HG02623 (cell line): ENCODE results near the gene ADAMTSL3.
A peak's percentile ranks its signal among the peaks of the same experiment; 100 is the strongest.

Source experiments
- ATAC-seq: cut with Tn5 transposase; IDR thresholded peaks from one replicate; pipeline ENCODE4 v1.9.1; 2021; ENCODE audit warnings: moderate library complexity; ENCODE audit not compliant: unreplicated experiment

ADAMTSL3 gene

DNA sequence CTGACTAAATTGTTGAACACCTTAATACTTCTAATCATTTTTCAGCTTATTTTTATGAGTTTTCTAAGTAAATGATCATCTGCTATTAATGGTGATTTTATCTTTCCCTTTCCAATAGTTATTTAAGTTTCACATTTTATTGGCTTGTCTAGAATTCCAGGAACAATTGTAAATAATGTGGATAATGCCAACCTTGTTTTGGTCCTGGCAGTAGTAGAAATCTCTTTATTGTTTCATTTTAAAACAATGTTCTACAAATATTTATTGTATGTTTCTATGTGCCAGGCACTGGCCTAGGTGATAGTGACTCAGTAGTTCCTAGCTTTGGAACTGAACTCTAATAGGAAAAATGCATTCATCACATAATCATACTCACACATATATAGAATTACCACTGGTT is 264.1 kb downstream of the ADAMTSL3 start:
- ATAC-seq, result no peak

DNA sequence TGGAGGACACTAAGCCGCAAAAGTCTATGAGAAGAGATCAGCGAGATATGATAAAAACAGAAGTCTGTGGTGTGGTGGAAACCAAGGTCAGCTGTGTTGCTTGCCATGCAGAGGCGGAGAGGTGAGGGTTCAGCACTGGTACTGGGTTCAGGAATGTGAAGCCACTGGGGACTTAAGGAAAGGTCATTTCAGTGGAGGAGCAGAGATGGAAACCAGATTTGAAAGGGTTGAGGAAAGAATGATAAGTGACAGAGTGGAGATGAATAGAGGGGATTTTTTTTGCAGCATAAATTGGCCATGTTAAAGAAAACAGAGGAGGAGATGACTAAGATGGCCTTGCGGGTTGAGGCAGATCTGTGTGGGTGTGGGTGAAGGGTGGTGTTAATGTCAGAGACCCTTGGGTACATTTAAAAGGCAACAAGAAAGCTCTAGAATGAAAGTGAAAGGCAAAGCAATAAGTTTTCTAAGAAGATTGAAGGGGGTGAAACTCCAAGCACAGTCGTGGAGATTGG is 265.5 kb downstream of the ADAMTSL3 start:
- peak; percentile 46 for ATAC-seq

DNA sequence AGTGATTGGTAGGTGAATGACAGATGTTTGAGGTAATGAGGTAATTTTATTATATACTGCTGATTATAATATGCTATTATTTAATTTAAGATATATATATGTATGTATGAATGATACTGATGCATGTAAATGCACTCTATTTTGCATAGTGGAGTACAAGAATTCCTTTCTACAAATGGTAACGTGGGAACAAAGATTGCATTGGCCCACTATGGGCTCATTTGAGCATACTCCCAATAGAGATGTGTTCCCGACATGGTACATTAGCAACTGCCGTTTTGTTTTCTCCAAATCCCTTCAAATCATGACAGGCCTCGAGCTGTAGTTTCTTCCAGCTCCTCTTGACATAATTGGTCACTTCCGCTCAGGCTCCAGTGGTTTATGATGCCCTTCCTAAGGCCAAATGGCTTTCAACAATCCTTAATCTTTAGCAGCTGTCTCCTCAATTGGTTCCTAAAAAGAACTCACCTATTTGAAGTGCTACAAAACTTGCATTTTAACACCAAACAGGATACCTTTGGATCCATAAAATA is 266.1 kb downstream of the ADAMTSL3 start:
- no peak for ATAC-seq

DNA sequence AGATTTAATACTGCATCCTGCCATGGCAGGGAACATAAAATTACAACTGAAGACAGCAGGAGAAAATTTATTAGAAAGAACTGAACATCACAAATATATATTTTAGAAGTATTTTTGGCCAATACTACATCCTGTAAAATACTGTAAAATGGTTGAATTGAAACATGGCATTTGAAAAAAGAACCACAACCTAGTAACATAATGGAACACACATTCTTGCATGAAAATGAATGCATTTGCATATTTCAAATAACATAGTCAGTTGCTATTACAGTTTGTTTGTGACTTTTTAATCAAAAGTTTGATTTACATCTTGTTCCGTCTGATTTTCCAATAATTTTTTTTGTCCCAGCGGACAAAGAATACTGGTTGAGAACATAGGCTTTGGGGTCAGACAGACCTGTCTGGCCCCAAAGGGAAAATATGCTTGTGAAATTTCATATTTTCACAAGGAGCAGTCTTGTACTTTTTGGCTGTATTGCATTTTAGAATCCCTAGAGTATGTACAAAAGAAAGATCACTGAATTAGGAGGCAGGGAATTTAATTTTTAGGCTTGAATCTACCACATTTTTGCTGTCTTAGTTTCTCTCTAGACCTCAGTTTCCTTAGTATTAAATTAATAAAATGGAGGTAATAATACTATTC is 268.8 kb downstream of the ADAMTSL3 start:
- ATAC-seq, result no peak

DNA sequence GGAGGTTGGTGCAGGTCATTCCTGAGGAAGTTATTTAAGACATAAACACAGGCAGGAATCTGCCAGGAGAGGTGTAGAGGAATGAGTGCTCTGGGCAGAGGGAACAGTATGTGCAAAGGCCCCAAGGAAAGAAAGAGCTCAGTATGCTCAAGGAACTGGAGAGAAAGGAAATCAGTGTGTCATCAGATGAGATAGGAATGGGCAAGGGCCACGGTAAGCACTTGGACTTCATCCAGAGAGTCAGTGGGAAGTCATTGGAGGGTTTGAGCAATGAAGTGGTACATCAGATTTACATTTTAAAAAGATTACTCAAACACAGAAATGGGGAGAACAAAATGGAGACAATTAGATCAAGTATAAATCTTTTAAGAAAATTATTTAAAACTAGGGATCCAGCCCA is 272.2 kb downstream of the ADAMTSL3 start:
- no peak for ATAC-seq

DNA sequence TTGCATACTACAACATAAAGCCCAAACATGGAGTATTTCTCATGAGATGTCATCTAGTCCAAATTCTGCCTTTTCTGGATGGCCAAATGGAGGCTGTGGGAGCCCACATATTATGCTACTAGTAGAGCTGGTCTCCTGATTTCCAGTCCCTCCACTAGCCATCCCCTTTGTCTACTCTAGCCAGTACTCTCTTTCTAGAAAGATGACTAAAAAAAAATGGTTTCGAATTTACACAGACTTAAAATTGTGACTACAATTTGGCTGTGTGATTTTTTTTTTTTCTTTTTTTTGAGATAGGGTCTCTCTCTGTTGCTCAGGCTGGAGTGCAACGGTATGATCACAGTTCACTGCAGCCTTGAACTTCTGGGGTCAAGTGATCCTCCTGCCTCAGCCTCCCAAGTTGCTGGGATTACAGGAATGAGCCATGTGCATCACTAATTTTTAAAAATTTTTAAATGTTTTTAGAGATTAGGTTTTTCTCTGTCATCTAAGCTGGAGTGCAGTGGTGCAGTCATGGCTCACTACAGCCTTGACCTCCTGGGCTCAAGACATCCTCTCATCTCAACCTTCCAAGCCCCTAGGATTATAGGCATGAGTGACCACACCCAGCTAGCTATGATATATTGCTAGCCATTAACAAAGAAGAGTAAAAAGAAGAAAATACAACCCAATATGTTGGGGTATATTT is 273.9 kb downstream of the ADAMTSL3 start:
- peak; percentile 26 for ATAC-seq

DNA sequence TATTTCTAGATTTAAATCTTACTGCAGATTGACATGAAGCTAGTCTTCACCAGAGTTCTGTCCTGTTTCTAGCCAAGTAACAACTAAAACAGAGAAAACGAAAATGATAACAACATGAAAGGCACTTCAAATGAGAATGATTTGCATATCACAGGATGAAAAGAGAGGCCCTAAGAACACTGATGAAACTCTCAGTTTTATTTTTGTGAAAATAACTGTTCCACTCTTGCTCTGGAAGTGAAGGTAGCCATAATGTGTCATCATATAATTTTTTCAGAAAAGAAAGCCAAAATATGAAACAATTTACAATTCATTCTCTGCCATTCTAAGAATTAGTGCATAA is 274.4 kb downstream of the ADAMTSL3 start:
- peak; percentile 76 for ATAC-seq

DNA sequence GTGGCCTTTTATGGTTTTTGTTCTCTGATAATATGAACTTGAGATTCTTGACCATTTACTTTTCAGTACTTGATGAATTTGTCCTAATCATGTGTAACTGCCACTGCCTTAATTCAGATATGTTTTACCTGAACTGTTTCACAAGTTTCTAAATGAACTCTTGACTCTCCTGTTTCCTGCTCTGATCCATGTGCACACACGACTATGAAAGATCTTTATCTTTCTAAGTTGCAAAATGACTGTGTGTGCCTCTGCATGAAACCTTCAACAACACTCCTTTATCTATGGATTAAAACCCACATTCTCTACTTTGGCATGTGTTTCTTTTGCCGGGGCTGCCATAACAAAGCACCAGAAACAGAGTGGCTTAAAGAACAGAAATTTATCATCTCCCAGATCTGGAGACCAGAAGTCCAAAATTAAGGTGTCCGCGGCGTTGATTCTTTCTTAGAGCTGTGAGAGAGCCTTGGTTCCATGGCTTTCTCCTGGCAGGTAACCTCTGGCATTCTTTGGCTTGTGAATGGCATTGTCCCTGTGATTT is 275.0 kb downstream of the ADAMTSL3 start:
- ATAC-seq, result peak; percentile 36

DNA sequence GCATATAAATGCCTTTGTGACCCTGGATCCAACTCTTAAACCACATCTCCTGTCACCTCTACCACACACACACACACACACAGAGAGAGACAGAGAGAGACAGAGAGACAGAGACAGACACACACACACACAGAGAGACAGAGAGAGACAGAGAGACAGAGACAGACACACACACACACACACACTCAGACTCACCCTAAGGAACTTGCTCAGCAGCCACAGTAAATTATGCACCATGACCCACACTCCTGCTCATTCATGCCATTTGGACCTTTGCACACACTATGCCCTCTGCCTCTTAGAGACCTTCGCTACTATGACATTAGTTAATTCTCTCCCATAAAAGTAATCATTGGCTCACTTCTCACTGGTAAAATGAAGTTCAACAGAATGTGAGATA is 275.7 kb downstream of the ADAMTSL3 start:
- no peak for ATAC-seq

DNA sequence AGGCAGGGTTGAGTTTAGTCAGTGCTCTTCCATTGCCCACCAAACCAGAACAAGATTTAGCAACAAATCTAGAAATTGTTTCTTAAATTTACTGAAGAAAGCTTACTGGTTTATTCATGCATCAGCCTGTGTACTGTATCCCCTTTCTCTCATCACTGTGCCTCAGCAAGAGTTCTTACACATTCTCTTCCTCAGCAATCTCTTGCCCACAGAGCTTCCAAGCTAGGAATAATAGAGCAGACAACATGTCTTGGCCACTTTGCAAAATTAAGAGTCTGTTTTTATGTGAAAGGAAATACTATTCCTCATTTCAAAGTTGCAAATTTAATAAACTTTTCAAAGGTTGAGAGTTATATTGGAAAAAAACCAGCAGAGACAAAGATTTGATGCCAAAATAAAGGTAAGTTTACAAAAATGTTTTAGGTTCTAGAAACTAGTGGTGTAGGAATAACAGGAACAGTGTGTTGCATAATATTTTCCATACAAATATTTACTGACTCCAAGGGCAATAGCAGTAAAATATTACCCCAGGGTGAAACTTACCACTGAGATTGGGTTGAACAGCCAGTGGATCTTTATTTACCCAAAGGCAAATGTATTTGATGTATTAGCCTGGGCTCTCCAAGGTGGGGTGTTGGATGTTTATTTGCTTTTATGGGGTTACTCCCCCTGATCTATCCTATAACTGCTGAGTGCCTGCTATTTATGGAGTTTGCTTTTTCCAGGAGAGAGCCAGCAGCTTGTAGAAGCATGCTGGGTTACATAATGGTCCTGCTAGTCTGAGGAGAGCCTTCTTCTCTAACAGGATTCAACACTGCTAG is 276.7 kb downstream of the ADAMTSL3 start:
- no peak for ATAC-seq

DNA sequence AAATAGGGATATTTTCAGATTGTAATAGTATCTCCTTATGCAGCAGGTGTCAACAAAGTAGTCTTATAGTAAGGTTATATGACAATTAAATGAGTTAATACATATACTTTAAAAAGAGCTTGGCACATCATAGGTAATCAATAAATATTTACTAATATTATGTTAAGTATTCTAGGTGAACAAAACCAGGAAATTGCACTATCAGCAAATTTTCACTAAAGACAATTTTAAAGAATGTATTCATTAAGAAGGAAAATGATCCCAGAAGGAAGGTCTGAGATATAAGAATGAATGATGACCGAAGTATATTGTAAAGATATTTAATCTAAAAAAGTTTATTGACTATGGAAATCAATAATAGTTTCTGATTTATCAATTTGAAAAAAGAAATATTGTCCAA is 281.9 kb downstream of the ADAMTSL3 start:
- ATAC-seq, result no peak

DNA sequence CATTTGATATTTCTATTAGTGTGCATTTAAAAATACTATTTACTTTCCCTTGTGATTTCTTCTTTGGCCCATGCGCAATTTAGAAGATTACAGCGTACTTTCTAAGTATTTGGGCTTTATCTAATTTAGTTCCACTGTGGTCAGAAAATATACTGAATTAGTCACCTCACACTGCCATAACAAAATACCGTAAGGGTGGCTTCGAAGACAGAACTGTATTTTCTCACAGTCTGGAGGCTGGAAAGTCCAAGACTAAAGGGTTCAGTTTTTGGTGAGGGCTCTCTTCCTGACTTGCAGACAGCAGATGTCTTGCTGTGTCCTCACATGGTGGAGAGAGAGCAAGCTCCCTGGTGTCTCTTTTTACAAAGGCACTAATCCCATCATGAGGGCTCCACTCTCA is 286.2 kb downstream of the ADAMTSL3 start:
- no peak for ATAC-seq

DNA sequence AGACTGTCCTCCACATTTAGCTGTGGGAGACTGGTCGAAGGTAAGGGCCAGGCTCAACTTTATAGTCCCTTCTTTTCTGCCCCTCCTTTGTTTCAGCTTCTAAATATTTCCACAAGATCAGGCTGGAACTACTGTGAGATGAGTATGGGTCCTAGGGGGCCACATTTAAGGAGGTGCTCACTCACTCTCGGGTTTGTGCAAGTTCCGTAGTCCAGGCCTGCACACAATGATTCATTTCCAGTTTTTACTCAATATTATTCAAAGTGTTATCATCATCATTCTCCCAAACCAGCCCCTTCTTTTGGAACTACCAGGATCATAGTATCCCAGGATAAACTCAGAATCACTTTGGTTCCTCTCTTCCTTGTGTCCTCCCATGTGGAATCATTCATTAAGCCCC is 289.1 kb downstream of the ADAMTSL3 start:
- ATAC-seq, result no peak

DNA sequence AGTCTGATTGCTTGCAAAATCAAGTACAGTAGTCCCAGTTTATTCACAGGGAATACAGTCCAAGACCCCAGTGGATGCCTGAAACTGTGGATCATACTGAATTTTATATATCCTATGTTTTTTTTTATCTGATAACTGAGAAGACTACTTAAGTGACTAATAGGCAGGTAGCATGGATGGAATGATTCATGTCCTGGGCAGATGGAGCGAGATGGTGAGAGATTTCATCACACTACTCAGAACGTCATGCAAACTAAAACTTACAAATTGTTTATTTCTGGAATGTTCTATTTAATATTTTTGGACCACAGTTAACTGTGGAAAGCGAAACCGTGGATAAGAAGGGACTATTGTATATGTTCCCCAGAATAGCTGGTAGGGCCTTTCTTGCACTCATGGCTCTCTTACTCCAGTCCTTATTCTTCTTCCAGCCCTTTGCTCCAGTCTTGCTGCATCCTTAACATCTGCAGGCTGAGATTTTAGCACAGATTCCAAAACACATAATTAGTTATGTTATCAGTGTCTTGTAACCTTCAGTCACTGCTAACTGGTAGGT is 290.0 kb downstream of the ADAMTSL3 start:
- ATAC-seq, result no peak

DNA sequence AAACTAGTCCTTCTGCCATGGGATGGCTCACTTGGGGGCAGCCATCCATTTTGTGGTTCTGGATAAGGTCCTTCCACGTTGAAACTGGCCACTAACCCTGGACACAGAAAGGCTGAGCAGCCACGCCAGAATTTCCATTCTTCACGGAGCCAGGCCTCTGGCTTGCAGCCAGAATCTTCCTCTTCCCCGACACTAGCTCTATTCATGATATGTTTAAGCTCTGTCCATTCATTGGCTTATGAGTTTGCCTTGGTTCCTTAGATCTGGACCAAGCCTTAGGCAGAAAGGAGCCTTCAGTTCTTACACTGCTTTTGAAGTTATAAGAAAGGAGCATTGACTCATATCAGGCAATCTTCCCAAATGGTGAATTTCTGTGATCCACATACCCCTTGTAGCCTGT is 293.2 kb downstream of the ADAMTSL3 start:
- no peak for ATAC-seq

DNA sequence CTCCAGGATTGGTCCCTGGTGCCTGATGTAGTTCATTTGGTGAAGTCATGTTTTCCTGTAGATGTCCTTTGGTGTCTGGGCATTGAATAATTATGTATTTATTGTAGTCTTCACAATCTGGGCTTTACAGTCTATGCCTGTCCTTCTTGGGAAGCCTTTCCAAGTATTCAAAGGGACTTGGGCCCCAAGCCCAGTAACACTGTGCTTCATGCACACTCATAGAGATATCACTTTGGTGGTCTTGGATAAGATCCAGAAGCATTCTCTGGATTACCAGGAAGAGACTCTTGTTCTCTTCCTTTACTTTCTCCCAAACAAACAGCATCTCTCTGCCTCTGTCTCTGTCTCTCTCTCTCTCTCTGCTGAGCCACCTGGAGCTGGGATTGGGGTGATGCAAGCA is 300.6 kb downstream of the ADAMTSL3 start:
- ATAC-seq, result no peak

DNA sequence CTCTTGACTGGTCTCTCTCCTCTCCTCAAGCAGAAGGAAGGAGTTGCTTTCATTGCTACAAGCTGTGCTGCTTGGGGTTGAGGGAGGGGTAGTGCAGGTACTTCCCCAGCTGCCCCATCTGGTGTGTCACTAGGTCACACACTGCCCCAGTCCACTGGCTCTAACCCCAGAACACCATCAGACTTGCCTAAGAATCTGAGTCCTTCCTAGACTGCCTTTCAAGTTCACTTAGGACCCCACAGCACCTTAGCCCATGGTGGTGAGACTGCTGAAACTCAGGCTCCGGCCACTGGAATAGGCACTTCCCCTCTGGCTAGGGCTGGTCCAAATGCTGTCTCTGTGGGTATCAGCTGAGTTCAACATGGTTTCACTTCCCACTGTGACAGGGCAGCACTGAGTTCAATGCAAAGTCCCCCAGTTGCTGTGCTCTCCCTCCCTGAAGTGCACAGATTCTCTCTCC is 301.9 kb downstream of the ADAMTSL3 start:
- peak; percentile 99 for ATAC-seq

DNA sequence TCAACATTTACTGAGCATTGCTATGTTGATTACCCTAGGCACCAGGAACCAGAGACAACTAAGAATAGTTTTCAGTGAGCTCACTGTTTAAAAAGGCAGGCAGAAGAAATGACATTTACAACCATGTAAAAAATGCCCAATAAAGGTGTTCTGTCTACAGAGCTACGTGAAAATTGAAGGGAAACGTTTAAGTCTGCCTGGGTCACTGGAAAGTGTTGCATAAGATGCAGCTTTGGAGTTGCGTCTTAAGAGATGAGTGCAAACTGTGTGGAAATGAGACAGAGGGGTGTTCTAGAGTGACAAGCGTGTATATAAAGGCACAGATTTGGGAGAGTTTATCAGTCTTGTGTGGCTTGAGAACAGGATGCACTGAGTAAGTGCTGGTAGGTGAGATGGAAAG is 303.0 kb downstream of the ADAMTSL3 start:
- ATAC-seq, result no peak

DNA sequence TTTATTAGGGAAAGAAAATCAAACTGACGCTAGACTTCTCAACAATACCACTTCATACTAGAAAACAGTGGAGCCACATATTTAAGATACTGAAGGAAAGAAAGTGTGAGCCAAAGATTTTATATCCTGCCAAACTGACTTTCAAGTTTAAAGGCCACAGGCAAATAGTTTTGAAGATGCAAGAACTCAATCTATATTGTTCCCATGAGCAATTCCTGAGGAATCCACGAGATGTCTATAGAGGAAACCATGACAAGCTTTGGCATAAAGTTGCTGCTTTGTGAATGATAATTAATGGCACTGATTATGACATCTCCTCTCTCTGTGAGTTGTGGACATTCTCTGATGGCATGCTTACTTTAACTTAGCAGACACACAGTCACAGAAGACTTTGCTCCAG is 305.6 kb downstream of the ADAMTSL3 start:
- ATAC-seq, result no peak

DNA sequence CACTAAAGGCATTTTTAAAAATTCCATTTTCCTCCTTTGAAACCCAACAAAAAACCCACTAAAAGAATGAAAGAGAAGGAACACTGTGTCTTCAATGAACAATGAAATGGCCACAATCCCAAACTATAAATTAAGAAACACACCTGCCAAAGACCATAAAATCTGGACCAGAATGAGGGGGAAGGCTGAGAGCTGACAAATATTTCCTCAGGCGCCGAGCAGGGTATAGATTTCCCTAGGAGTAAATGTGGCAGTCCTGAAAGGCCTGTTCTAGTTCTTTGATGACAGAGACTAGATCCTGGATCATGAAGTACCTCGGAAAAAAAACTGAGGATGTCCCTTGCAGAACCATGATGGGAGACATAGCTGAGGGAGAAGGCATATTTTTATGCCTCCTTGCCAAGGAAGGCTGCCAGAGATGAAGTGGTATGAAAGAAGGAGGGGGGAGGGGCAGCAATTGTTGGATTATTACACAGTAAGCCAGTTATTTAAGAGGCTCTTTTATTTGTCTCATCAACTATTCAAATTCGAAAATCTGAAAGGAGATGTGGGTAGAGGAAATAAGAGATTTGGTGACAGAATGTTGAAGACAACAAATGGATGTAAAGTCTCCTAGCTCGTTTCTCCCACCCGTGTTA is 306.4 kb downstream of the ADAMTSL3 start:
- no peak for ATAC-seq
